ENCODE results near the gene UBN2.

UBN2 gene

DNA sequence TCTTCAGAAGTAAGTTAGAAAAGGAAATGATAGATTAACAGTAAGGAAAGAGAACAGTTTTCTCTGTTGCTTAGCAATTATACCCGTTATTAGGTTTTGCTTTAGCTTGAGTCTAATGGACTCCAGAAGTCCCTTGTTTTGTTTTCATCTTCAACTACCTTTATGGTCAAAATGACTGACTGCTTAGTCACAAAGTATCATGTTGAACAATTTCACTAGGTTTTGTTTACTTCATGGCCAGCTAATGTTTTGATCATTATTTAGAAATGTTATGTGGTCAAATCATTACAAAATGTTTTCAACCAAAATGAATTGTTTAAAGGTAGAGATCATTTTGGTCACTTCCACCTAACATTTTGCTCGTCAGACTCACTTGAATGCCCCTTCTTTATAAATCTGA is 1.9 kb downstream of the UBN2 start:
- DNase-seq, result no peak

- DNase-seq, result no peak
These were observed 10.2 kb downstream of the UBN2 start for GRCh38 chr7:139241258-139241657.

DNA sequence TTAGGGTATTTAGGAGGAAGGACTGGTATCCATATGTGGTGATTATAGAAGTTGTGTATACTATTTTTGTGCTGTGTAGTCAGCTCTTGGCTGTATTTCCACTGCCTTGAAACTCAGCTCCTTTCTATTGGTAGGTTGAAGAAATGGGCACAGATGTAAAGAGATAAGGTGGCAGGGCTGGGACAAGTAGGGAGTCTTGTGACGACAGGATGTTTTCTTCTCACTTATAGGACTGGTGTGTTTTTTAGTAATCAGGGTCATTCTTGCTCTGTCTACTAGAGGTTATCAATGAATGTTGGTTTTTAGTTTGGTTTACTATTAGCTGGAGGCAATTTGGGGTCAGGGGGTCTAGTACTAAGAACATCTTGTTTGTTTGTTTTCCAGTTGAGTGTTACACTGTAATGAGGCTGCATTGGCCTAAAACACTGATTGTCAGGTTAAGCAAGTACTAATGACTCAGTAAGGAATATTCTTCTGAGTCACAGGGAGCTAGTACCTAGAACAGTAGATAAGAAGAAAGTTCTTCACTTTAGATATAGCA is 11.8 kb downstream of the UBN2 start:
- DNase-seq, result no peak

DNA sequence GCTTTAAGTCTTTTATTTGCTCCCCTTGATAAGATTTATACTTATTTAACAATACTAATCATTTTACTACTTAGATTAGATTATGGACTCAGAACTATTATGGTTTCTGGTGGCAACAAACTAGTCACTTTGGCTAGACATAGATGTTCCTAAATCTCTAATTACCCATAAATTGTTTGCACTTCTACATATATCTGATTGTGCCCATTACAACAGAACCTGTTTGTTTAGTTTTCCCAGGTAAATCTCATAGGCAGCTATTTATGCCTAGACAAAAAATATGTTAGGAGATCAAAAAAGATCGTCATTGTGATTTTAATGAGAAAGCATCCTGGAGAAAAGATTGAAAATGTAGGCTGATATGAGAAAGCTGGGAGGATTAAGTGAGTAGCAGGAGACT is 14.4 kb downstream of the UBN2 start:
- no peak for DNase-seq

DNA sequence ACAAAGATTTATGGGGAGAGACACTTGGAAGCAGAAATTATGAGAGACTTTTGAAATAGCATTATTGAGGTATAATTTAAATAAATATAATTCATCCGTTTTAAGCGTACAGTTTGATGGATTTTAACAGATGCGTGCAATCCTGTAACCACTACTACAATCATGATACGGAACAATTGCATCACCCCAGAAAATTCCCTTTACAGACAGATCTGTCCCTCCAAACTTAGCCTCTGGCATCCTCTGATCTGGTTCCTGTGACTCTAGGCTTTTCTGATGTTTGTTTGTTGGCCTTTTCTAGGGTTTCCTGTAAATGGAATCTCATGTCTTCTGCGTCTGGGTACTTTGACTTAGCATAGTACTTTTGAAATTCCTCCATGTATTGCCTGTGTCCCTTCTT is 15.5 kb downstream of the UBN2 start:
- DNase-seq, result no peak

DNA sequence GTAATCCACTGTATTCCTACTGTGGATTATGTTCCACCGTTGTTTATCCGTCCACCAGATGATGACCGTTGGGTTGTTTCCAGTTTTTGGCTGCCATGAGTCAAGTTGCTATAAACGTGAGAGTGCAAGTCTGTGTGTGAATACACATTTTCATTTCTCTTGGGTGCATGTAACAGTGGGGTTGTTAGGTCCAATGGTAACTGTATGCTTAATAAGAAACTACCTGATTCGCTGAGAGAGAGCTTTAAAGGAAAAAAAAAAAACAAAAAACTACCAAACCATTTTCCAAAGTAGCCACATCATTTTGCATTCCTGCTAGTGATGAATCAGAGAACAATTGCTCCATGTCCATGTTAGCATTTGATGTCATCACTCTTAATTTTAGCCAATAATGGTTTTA is 15.9 kb downstream of the UBN2 start:
- DNase-seq, result no peak

DNA sequence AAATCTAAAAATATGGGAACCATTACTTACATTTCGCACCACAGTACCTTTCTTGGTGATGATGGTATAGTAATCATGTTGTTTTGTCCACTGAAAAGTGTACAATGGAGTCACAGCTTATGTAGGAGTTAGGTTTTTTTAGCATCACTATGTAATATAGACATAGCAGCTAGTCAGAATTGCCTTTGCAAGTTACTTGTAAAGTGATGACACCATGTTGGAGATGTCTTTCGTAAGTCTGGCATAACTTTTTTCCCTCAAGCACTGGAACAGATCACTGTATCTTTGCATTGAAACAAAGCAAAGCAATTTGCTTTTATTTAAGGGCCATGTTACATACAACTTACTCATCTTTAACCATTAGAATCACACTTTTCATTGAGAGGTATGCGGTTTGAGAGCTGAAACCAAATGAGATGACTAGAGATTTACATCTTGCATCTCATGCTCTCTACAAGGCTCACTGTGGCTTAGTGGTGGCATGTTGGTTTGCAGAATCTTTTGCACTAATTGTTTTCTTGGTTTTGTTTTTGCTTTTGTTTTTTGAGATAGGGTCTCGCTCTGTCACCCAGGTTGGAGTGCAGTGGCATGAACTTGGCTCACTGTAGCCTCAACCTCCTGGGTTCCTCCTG is 18.3 kb downstream of the UBN2 start:
- DNase-seq, result no peak

- no peak for DNase-seq
These were observed 21.4 kb downstream of the UBN2 start for GRCh38 chr7:139252451-139252850.

- DNase-seq, result no peak
These were observed 23.2 kb downstream of the UBN2 start for GRCh38 chr7:139254281-139254680.

GRCh38 chr7:139254728-139255127 is 23.7 kb downstream of the UBN2 start:
- no peak for DNase-seq

DNA sequence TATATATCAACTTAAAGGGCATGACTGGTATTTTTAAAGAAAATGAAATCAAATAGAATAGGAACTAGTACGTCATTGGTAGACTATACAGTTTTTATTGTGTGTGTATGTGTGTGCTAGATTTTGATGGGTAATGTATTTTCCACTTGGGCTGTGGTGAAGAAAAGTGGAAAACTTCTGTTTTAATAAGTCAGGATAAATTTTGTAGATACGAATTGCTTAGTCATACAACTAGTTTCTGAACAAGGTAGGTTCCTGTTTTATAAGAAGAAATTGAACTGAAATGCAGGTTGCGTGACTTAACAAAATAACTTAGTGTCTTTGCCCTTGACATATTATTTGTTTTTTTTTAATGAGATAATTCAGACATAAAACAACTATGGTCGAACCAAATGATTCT is 24.3 kb downstream of the UBN2 start:
- DNase-seq, result no peak

GRCh38 chr7:139259142-139259541 is 28.1 kb downstream of the UBN2 start:
- DNase-seq, result no peak

- DNase-seq, result no peak
These were observed 33.2 kb downstream of the UBN2 start for GRCh38 chr7:139264220-139264619.

GRCh38 chr7:139265673-139266072 is 34.6 kb downstream of the UBN2 start:
- no peak for DNase-seq

- no peak for DNase-seq
These were observed 40.9 kb downstream of the UBN2 start for GRCh38 chr7:139271718-139272628.

- DNase-seq, result no peak
These were observed 53.3 kb downstream of the UBN2 start for GRCh38 chr7:139284252-139284896.

- no peak for DNase-seq
These were observed 55.1 kb downstream of the UBN2 start for GRCh38 chr7:139286144-139286543.

- no peak for DNase-seq
These were observed 61.8 kb downstream of the UBN2 start for GRCh38 chr7:139292821-139293220.

DNA sequence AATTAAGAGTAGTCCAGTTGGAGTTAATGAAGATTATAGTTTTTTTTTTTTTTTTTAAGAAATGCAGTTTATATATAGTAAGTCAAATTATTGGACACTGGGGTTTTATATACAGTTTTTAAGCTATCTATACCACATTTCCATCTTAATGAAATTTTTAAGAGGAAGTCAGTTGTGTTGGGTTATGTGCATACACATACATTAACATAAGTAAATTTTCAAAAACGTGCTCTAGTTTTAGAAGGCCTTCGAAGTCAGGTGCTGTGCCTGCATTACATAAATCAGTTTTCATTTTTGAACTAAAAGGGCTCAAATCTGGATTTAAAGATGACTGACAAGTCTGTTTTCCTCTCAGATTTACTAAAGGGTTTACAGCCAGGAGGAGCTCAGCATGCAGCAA is 62.5 kb downstream of the UBN2 start:
- no peak for DNase-seq

- DNase-seq, result no peak
These were observed 63.2 kb downstream of the UBN2 start for GRCh38 chr7:139294241-139294640.

GRCh38 chr7:139294951-139295575 is 64.0 kb downstream of the UBN2 start:
- no peak for DNase-seq

GRCh38 chr7:139297795-139298194 is 66.8 kb downstream of the UBN2 start:
- DNase-seq, result no peak

DNA sequence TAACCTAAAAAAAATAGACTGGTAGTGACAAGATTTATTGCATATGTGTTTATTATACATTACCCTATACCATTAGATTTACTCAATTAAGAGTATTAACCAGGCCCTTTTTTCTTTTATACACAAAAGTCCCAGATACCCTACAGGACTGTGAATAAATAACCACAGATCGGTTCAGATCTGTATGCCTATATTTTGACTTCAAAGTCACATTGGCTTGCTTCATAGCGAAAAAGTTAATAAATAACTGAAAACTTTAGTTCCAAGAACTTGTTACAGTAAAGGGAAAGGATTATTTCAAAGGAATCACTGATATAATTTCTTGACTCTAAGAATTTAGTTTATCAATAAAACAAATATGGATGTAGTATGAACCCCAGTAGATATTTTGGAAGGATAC is 68.3 kb downstream of the UBN2 start:
- no peak for DNase-seq

All from stimulated activated CD4-positive, alpha-beta T cell treated with anti-CD3 and anti-CD28 coated beads, Interleukin-4, amount 100 ng/mL, for 4 hours (primary cell).